NB4 (cell line): ENCODE data around the gene DLG3.

Source experiments
- MYC ChIP-seq: IDR thresholded peaks from 2 replicates; pipeline ENCODE4 v1.6.1; 2011; ENCODE audit warnings: low read depth, low read length
- POLR2A ChIP-seq: IDR thresholded peaks from 2 replicates; pipeline ENCODE4 v1.6.1; 2011; ENCODE audit warnings: mild to moderate bottlenecking; ENCODE audit not compliant: insufficient read length; ENCODE audit errors: extremely low read depth
- TF ChIP-seq, protein P1 (sequence below): IDR thresholded peaks from one replicate; pipeline ENCODE4 v1.5.1; 2012; ENCODE audit warnings: low read depth, low read length

DNA sequence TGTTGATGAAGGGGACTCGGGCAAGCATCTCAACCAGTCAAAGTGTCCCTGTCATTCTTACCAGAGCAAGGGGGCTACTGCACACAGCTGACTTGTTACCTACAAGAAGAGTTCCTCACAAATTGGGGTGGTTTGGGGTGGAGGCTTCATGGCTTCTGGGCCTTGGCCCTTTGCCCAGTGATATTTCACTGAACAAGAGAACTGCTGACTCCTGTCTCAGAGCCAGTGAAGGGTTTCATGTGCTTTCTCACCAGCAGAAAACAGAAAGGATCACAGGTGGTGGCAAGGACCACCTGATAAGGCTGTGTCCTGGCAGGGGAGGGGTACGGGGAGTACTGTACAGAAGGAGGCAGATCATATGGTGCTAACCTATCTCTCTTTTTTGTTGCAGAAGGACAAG, 53.5 kb downstream of the DLG3 start:
- TF ChIP-seq, protein P1, sequence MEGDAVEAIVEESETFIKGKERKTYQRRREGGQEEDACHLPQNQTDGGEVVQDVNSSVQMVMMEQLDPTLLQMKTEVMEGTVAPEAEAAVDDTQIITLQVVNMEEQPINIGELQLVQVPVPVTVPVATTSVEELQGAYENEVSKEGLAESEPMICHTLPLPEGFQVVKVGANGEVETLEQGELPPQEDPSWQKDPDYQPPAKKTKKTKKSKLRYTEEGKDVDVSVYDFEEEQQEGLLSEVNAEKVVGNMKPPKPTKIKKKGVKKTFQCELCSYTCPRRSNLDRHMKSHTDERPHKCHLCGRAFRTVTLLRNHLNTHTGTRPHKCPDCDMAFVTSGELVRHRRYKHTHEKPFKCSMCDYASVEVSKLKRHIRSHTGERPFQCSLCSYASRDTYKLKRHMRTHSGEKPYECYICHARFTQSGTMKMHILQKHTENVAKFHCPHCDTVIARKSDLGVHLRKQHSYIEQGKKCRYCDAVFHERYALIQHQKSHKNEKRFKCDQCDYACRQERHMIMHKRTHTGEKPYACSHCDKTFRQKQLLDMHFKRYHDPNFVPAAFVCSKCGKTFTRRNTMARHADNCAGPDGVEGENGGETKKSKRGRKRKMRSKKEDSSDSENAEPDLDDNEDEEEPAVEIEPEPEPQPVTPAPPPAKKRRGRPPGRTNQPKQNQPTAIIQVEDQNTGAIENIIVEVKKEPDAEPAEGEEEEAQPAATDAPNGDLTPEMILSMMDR: no peak
- TF ChIP-seq POLR2A: no peak
- no peak for TF ChIP-seq MYC
